CD4-positive, alpha-beta T cell treated with Interleukin-6 for 4 hours (primary cell): ENCODE measurements around the gene SCARF1.
A peak's percentile ranks its signal among the peaks of the same experiment; 100 is the strongest.
"Not testable (repeated sequence)": the region's sequence is repeated elsewhere in the genome, so short reads cannot be mapped to it uniquely, and the experiment has no call there.

ENCODE experiments used
- DNase-seq: peaks from one replicate; pipeline ENCODE4 v3.0.0-alpha.2; 2020; ENCODE audit warnings: mixed read lengths

Gene SCARF1, protein sequence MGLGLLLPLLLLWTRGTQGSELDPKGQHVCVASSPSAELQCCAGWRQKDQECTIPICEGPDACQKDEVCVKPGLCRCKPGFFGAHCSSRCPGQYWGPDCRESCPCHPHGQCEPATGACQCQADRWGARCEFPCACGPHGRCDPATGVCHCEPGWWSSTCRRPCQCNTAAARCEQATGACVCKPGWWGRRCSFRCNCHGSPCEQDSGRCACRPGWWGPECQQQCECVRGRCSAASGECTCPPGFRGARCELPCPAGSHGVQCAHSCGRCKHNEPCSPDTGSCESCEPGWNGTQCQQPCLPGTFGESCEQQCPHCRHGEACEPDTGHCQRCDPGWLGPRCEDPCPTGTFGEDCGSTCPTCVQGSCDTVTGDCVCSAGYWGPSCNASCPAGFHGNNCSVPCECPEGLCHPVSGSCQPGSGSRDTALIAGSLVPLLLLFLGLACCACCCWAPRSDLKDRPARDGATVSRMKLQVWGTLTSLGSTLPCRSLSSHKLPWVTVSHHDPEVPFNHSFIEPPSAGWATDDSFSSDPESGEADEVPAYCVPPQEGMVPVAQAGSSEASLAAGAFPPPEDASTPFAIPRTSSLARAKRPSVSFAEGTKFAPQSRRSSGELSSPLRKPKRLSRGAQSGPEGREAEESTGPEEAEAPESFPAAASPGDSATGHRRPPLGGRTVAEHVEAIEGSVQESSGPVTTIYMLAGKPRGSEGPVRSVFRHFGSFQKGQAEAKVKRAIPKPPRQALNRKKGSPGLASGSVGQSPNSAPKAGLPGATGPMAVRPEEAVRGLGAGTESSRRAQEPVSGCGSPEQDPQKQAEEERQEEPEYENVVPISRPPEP

DNA sequence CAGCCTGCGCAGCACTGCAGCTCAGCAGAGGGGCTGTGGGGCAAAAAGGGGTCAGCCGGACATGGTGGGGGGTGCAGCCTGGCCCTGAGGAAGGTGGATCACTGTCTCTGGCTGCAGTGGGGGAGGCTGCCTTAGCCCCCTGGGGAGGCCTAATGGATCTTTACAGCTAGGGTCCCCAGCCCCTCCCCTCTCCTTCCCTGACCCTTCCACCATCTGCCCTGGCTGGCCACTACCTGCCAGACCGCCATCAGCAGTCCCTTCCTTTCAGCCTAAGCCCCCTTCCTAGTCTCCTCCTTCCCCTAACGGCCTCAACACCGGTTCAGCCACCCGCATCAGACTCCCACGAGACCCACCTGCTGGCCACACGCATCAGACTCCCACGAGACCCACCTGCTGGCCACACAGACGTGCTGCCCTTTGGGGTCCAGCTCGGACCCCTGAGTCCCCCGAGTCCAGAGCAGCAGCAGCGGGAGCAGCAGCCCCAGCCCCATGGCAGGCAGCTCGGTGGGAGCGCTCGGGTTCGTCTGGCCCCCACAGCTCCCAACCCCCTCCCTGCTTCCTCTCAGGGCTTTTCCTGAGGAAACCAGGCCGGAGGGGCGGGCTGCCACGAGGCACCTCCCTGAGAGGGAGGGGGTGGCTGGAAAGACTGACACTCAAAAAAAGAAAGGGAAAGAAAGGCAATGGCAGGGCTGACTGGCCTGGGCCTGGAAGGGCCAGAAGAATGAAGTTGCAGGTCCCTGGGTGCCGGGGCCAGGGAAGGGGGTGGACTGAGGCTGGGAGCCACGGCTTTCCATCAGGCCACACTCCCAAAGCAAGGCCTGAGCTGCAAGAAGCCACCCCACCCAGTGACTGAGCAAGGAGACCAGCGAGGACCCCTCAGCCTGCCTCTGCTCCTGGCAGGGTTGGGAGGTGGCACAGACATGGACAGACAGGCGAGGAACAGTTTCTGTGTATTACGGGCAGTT, at the start of gene SCARF1:
TSS of gene SCARF1 (minus strand) at position 526 of the 965 bp plus-strand sequence. CDS start at position 491, 35 bp downstream.
- DNase-seq, result no peak

GRCh38 chr17:1693339-1693738, 47.8 kb upstream of the SCARF1 start:
- no peak for DNase-seq

DNA sequence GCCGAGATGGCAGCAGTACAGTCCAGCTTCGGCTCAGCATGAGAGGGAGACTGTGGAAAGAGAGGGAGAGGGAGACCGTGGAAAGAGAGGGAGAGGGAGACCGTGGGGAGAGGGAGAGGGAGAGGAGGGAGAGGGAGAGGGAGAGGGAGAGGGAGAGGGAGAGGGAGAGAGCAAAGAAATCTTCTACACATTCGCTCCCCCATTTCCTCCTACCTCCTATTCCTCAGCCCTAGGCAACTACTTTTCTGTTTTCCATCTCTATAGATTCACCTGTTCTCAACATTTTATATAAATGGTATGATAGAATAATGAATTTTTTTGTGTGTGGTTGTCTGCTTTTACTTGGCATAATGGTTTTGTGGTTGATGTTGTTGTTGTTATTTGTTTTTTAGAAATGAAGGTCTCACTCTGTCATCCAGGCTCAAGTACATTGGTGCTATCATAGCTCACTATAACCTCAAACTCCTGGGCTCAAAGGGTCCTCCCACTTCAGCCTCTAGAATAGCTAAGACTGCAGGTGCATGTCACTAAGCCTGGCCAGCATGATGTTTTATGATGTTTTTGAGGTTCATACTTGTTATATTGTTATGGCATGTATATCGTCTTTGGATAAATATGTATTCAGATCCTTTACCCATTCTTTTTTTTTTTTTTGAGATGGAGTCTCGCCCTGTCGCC, 45.2 kb upstream of the SCARF1 start:
- DNase-seq, result no peak

GRCh38 chr17:1688405-1688804, 42.9 kb upstream of the SCARF1 start:
- not testable (repeated sequence) for DNase-seq

GRCh38 chr17:1686086-1686485, 40.6 kb upstream of the SCARF1 start:
- DNase-seq, result no peak

DNA sequence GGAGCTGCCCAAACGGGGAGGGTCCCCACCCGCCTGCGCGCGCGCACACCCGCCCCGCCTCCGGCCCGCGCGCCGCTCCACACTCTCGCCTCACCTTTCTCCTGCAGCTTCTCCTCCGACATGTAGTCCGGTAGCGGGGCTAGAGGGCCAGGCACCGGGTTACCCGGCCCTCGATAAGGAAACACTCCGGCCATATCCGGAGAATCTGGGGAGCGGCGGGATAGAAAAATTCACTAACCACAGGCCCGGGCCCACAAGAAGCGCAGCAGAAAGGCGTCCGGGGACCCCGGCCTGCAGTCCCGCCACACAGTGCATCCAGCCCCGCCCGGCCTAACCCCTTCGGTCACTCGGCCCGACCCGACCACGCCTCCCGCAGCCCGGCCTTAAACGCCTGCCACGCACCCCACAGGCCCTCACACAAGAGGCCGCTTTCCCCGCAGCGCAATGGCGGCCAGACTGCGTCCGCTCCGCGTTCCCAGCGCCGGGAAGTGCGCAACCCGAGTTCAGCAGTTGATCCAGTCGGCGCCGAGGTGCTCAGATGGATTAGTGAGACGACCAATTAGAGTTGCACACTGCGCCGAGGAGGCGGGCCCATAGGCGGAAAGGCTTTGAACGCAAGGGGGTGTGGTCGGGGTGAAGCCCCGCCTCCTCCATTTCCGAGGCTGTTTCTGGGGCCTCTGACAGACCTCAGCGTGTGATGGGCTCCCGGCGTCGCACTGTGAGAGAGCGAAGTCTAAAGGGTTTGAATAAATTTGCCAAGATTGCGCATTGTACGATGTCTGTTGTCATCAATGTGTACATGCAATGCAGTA, 39.1 kb upstream of the SCARF1 start, which contains the start of gene PRPF8:
TSS of gene PRPF8 (minus strand) at position 490 of the 812 bp plus-strand sequence. CDS start at position 194, 296 bp downstream.
- DNase-seq, result peak; percentile 99

DNA sequence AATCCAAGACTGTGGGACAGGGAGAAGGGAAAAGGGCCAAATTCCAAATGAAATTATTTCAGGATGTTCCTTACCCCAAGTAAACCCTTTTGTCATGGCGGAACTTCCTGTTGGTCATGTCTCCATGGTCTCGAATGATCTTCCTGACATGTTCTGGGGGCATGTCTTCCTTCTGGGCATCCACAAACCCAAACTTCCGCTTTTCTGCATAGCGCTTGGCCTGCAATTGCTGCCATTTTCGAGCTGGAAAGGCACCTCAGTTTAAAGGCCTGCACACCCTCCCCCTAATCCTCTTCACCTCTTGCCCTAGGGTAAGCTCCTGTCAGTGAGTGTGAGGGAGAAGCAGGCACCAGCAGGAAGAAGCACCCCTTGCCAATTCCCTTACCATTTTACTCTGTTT, 37.9 kb upstream of the SCARF1 start:
- no peak for DNase-seq

GRCh38 chr17:1676401-1676800, 30.9 kb upstream of the SCARF1 start:
- DNase-seq, result no peak

- DNase-seq, result peak; percentile 29
These were observed 27.7 kb upstream of the SCARF1 start for GRCh38 chr17:1673041-1673785.

GRCh38 chr17:1663934-1664333, 18.4 kb upstream of the SCARF1 start:
- not testable (repeated sequence) for DNase-seq

- no peak for DNase-seq
These were observed 15.5 kb upstream of the SCARF1 start for GRCh38 chr17:1661045-1661444.

DNA sequence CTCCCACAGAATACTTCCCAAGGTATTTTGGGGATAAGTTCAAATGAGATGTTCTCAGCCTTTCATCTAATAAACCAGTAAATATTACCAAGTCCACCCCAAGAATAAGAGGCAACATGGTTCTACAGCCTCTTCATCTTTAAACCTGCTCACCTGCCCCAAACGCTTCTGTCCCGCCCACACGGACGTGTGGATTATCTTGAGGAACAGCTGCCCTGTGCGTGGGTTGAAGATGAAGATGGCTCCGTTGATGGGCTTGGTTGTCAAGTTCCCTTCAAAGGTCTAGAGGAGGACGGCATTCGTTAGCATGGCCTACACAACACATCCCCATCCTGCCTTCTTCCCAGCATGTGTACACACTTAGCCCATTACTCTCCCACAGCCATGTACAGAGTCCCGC, 12.6 kb upstream of the SCARF1 start:
- DNase-seq, result no peak

GRCh38 chr17:1653735-1654134, 8.2 kb upstream of the SCARF1 start:
- no peak for DNase-seq

GRCh38 chr17:1652794-1653193, 7.3 kb upstream of the SCARF1 start:
- DNase-seq, result not testable (repeated sequence)

DNA sequence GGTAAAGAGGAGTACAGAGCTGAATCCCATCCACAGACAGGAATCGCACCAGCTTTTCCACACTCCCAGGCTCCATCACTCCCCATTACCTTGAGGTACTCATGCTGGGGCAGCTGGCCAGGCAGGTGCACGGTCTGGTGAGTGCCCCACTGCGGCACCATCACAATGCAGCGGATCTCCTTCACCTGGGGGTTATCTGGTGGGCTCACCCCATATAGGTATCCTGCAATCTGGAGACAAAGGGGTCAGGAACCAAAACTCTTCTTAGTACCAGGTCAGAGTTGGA, 6.0 kb upstream of the SCARF1 start:
- no peak for DNase-seq

- no peak for DNase-seq
These were observed 5.4 kb upstream of the SCARF1 start for GRCh38 chr17:1650731-1651558.

GRCh38 chr17:1649844-1650501, 4.4 kb upstream of the SCARF1 start, which contains the start of gene RILP:
Gene RILP (minus strand): TSS chr17:1649866. CDS start chr17:1649804, 62 bp downstream.
- peak; percentile 57 for DNase-seq

DNA sequence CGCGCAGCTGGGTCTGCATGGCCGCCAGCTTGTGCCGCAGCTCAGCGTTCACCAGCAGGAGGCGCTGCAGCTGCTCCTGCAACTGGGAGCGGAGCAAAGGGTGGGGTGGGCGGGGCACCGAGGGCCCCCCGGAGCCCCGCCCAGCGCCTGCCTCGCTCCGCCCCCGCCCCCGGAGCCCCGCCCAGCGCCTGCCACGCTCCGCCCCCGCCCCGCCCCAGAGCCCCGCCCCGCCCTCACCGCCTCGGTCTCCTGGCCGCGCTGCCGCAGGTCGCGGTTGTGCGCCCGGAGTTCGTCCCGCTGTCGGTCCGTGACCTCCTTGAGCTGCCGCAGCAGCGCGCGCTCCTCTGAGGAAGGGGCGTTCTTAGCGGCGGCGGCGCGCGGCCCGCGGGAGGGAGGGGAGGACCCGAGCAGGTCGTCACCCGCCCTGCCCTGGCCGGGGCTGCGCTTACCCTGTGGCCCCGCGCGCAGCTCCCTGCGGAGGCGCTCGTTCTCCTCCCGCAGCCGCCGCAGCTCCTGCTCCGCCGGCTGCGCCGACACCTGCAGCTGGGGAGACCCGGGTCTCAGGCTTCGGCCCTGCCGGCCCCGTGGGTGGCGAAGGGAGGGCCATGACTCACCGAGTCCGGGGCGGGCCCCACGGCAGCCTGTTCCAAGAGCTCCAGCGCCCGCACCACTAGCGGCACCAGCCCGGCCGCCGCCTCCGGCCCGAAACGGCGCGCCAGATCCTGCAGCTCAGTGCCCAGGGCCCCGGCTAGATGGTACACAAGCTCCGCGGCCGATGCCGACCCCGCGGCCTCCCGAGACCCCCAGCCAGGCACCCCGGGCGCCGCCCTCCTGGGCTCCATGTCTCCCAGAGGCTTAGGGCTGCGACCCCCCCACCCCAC, 3.7 kb upstream of the SCARF1 start:
- DNase-seq, result peak; percentile 95
